Lung (tissue), 12 donors: ENCODE results near the gene AGPS. TPM values are rescaled to one million over a fixed set of nuclear protein-coding genes. Genes with fewer than 3 reads are reported as not detected.
"Not testable (repeated sequence)": the region's sequence is repeated elsewhere in the genome, so short reads cannot be mapped to it uniquely, and the experiment has no call there.

Source experiments
- ATAC-seq: fragments of 200-7000 bp; cut with Tn5 transposase; one replicate; pipeline ENCODE4 v1.9.1; 2020; ENCODE audit warnings: moderate number of reproducible peaks; ENCODE audit not compliant: insufficient read depth, low FRiP score
- DNase-seq, 3 donors: peaks; one replicate each; pipeline ENCODE4 v3.0.0-alpha.2; 2013 to 2017
- H3K27ac ChIP-seq, 2 donors: one replicate each; pipeline ENCODE4 v1.5.1; 2013; ENCODE audit warnings: mild to moderate bottlenecking in 2 of 2, moderate library complexity in 2 of 2, control low read depth in 1 of 2, inconsistent platforms in 1 of 2, low read depth in 1 of 2, low read length in 1 of 2
- H3K27me3 ChIP-seq, 3 donors: one replicate each; pipeline ENCODE4 v1.5.1; 2013; ENCODE audit warnings: low read length in 2 of 3; ENCODE audit not compliant: control insufficient read depth in 3 of 3, insufficient read depth in 3 of 3
- H3K36me3 ChIP-seq, 4 donors: one replicate each; pipeline ENCODE4 v1.5.1; 2013; ENCODE audit warnings: low read length in 4 of 4, mild to moderate bottlenecking in 1 of 4, moderate library complexity in 1 of 4; ENCODE audit not compliant: control insufficient read depth in 4 of 4, insufficient read depth in 4 of 4
- H3K4me1 ChIP-seq, 5 donors: one replicate each; pipeline ENCODE4 v1.5.1; 2013; ENCODE audit warnings: low read length in 5 of 5, mild to moderate bottlenecking in 2 of 5, moderate library complexity in 1 of 5; ENCODE audit not compliant: control insufficient read depth in 5 of 5, insufficient read depth in 5 of 5
- H3K4me3 ChIP-seq: one replicate; pipeline ENCODE4 v1.5.1; 2013; ENCODE audit warnings: mild to moderate bottlenecking, control low read depth, moderate library complexity
- H3K9ac ChIP-seq, 2 donors: one replicate each; pipeline ENCODE4 v1.5.1; 2013; ENCODE audit warnings: low read length in 2 of 2, control low read depth in 1 of 2; ENCODE audit not compliant: insufficient read depth in 1 of 2
- H3K9me3 ChIP-seq, 4 donors: one replicate each; pipeline ENCODE4 v1.5.1; 2013; ENCODE audit warnings: low read length in 3 of 4, mild to moderate bottlenecking in 1 of 4, moderate library complexity in 1 of 4; ENCODE audit not compliant: control insufficient read depth in 4 of 4, insufficient read depth in 3 of 4
- CTCF ChIP-seq: IDR thresholded peaks from 2 replicates; pipeline ENCODE4 v1.5.1; 2012; ENCODE audit warnings: mild to moderate bottlenecking; ENCODE audit errors: control extremely low read depth, extremely low read depth
- WGBS, 2 donors: extraction: QIAGEN DNeasy Blood & Tissue Kit; methylation state at CpG; one replicate each; pipeline ENCODE4 v1.1.7; 2013; 5-methylcytosine and 5-hydroxymethylcytosine counted together
- polyA plus RNA-seq, 2 donors: library from polyadenylated mRNA; stranded (reverse); fragments of 200-250 nt; gene quantifications; one replicate each; pipeline ENCODE4 v1.2.1, GENCODE V29; 2013
- total RNA-seq, 2 donors: library from RNA; depleted of rRNA in 1 of 2; stranded (reverse); fragments of >200 nt in 1 of 2; gene quantifications; one replicate each; pipeline ENCODE4 v1.2.1, GENCODE V29; 2014 to 2021
- donor health status: control.
- donor health status: control.
- donor health status: Bipolar disorder and iron deficiency.
- donor health status: healthy.
- donor health status: DM: yes; HTN: yes; CAD: no.

AGPS gene
- total and polyA plus RNA-seq, 4 donors = 5.2 to 43.9 (median 23.8) TPM

- no peak overlapping the region for H3K27ac ChIP-seq
- no peak for DNase-seq
- H3K9me3 ChIP-seq = no peaks in the 10 kb centered on the region
- ATAC-seq = no peak
- H3K4me3 ChIP-seq = no peak overlapping the region
- no peak overlapping the region for H3K9ac ChIP-seq
- TF ChIP-seq CTCF = no peak
- H3K36me3 ChIP-seq = no peaks in the 10 kb centered on the region
- H3K27me3 ChIP-seq = no peaks in the 10 kb centered on the region
- H3K4me1 ChIP-seq = peaks cover 0 to 5% (median 0%) of the 10 kb centered on the region in 5 donors
- 97% methylated on average over 1 of the region's 1 CpG for WGBS, 2 donors
Observed at GRCh38 chr2:177419274-177419673, 26.7 kb downstream of the AGPS start.

- ATAC-seq (no peak), DNase-seq (no peak)
- no peak overlapping the region for H3K27ac ChIP-seq
- no peak overlapping the region for H3K4me3 ChIP-seq
- TF ChIP-seq CTCF = no peak
- H3K36me3 ChIP-seq = no peaks in the 10 kb centered on the region
- H3K4me1 ChIP-seq = peaks cover 0 to 5% (median 0%) of the 10 kb centered on the region in 5 donors
- WGBS, 2 donors = 95 to 96% methylated on average over 1 of the region's 1 CpG
- peaks cover 0 to 7% (median 0%) of the 10 kb centered on the region in 4 donors for H3K9me3 ChIP-seq
- no peaks in the 10 kb centered on the region for H3K27me3 ChIP-seq
- H3K9ac ChIP-seq = no peak overlapping the region
Observed at GRCh38 chr2:177422271-177422670, 29.7 kb downstream of the AGPS start.

GRCh38 chr2:177424120-177424519 lies 31.5 kb downstream of the AGPS start:
- DNase-seq, H3K27me3 ChIP-seq, ATAC-seq, H3K9me3 ChIP-seq, H3K9ac ChIP-seq, H3K4me3 ChIP-seq, H3K36me3 ChIP-seq, H3K27ac ChIP-seq, H3K4me1 ChIP-seq: not testable (repeated sequence)
- WGBS, 2 donors = 100% methylated on average over 1 of the region's 1 CpG

DNA sequence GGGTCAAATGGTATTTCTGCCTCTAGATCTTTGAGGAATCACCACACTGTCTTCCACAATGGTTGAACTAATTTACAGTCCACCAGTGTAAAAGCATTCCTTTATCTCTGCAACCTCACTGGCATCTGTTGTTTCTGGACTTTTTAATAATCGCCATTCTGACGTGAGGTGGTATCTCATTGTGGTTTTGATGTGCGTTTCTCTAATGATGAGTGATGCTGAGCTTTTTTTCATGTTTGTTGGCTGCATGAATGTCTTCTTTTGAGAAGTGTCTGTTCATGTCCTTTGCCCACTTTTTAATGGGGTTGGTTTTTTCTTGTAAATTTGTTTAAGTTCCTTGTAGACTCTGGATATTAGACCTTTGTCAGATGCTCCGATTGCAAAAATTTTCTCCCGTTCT lies 32.0 kb downstream of the AGPS start:
- H3K4me1 ChIP-seq, H3K9ac ChIP-seq, H3K27me3 ChIP-seq, H3K36me3 ChIP-seq, DNase-seq, H3K4me3 ChIP-seq, H3K9me3 ChIP-seq, ATAC-seq, H3K27ac ChIP-seq: not testable (repeated sequence)
- whole genome bisulfite sequencing, 2 donors = 97 to 98% methylated on average over 5 of the region's 5 CpGs

GRCh38 chr2:177427316-177427715 lies 34.7 kb downstream of the AGPS start:
- H3K9ac ChIP-seq = no peak overlapping the region
- ATAC-seq (no peak), DNase-seq (no peak)
- H3K4me1 ChIP-seq = peaks cover 0 to 3% (median 0%) of the 10 kb centered on the region in 5 donors
- no peak overlapping the region for H3K27ac ChIP-seq
- H3K36me3 ChIP-seq = peaks cover 0 to 6% (median 1%) of the 10 kb centered on the region in 4 donors
- peaks cover 0 to 17% (median 3%) of the 10 kb centered on the region in 4 donors for H3K9me3 ChIP-seq
- H3K27me3 ChIP-seq = no peaks in the 10 kb centered on the region
- no peak for TF ChIP-seq CTCF
- H3K4me3 ChIP-seq = no peak overlapping the region

DNA sequence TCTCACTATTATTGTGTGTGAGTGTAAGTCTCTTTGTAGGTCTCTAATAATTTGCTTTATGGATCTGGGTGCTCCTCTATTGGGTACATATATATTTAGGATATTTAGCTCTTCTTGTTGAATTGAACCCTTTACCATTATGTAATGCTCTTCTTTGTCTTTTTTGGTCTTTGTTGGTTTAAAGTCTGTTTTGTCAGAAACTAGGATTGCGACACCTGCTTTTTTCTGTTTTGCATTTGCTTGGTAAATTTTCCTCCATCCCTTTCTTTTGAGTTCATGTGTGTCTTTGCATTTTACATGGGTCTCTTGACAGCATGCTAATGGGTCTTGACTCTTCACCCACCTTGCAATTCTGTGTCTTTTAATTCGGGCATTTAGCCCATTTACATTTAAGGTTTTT lies 35.4 kb downstream of the AGPS start:
- ATAC-seq, H3K36me3 ChIP-seq, H3K4me3 ChIP-seq, H3K9ac ChIP-seq, H3K27ac ChIP-seq, DNase-seq, H3K27me3 ChIP-seq, H3K4me1 ChIP-seq: not testable (repeated sequence)
- peaks cover 0 to 22% (median 4%) of the 10 kb centered on the region in 4 donors for H3K9me3 ChIP-seq
- WGBS, 2 donors = 96 to 98% methylated on average over 2 of the region's 2 CpGs
